Fibroblast of the aortic adventitia (primary cell): ENCODE data around the gene MYOCOS. TPM values are rescaled to one million over a fixed set of nuclear protein-coding genes. Genes with fewer than 3 reads are reported as not detected.

ENCODE experiments used
- DNase-seq: peaks from one replicate; pipeline ENCODE4 v3.0.0-alpha.2; 2010; ENCODE audit warnings: low read depth
- H3K4me3 ChIP-seq: 2 replicates; pipeline ENCODE4 v1.5.1; 2011; ENCODE audit warnings: low read depth, mild to moderate bottlenecking, control low read depth, low read length, moderate library complexity
- total RNA-seq: library from RNA; depleted of rRNA; stranded (reverse); fragments of >200 nt; gene quantifications from 2 replicates; pipeline ENCODE4 v1.2.3, GENCODE V29; 2012; ENCODE audit warnings: low replicate concordance
- TF ChIP-seq, protein P1 (sequence below): IDR thresholded peaks from 2 replicates; pipeline ENCODE4 v1.5.1; 2011; ENCODE audit warnings: mild to moderate bottlenecking, low read length, control low read depth, inconsistent platforms; ENCODE audit not compliant: insufficient read depth

MYOCOS gene
- total RNA-seq, 1 donor, result not detected

DNA sequence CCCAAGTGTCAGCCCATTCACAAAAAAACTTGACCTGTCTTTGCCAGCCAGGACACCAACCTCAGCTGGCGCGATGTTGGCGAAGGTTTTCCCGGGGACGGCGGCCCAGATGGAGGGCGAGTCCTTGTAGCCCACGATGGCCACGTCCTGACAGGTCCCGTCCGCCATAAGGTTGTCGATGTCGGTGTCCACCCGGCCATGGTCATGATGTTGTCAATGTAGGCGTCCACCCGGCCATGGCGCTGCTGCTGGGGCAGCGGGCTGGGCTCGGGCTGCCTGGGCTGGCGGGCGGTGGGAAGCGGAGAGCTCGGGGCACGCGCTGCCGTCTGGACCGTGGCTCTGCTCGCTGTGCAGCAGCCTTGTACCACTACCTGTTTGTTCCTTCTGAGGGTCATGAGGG lies 48.7 kb downstream of the MYOCOS start:
- no peak for DNase-seq
- no peak overlapping the region for H3K4me3 ChIP-seq
- TF ChIP-seq, protein P1, sequence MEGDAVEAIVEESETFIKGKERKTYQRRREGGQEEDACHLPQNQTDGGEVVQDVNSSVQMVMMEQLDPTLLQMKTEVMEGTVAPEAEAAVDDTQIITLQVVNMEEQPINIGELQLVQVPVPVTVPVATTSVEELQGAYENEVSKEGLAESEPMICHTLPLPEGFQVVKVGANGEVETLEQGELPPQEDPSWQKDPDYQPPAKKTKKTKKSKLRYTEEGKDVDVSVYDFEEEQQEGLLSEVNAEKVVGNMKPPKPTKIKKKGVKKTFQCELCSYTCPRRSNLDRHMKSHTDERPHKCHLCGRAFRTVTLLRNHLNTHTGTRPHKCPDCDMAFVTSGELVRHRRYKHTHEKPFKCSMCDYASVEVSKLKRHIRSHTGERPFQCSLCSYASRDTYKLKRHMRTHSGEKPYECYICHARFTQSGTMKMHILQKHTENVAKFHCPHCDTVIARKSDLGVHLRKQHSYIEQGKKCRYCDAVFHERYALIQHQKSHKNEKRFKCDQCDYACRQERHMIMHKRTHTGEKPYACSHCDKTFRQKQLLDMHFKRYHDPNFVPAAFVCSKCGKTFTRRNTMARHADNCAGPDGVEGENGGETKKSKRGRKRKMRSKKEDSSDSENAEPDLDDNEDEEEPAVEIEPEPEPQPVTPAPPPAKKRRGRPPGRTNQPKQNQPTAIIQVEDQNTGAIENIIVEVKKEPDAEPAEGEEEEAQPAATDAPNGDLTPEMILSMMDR, result no peak

DNA sequence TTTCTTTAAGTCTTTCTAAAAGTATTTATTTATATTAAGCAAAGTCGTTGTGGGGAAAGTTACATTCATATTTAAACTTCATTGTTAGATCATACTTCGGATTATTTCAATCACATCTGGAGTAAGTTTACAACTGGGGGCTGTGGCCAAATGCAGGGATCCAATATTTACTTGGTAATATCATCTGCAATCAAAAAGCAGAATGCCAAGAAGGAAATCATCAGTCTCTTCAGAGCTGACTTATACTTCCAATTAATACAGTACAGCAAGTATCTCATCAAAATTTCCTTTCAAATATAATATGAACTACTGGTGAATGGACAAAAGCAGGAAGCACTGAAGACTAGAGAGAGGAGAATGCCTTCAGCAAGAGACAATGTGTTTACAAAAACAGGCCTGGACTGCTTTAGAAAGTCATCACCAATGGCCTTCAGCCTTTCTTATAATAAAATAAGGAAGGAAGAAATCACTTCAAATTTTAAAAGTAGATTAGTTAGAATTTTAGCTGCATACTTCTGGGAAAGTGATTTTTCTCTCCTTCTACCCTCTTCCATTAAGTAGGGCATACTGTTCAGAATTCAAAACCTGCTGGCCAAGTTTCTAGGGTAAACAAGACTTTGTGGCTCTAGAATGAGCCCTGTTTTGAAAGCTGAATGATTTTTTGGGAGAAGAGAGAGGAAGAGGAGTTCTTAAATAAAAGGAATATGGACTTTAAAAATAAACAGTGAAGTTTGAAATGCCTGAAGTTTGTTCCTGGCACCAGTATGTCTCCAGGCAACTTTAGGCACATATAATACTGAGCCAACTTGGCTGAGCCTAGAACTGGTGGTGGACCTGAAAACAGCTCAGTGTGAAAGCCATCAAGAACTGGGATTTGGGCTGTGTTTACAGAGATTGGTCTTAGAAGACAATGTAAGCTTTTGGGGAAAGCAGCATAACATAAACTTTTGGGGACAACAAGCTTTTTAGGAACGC lies 52.7 kb downstream of the MYOCOS start:
- H3K4me3 ChIP-seq, result no peak overlapping the region
- no peak for DNase-seq
- TF ChIP-seq, protein P1, result no peak

Other genes with a start within 250 kb of the MYOCOS start
- gene PRRC2C, start 136.7 kb upstream of the MYOCOS start, total RNA-seq, result 39.4 and 79.3 TPM in 2 replicates
- 0.36 and 3.8 TPM in 2 replicates for gene MYOC, start 30.4 kb downstream of the MYOCOS start, total RNA-seq
- 10.7 and 15.5 TPM in 2 replicates for gene VAMP4, start 119.8 kb downstream of the MYOCOS start, total RNA-seq
- 15.8 and 19.6 TPM in 2 replicates for gene METTL13, start 159.4 kb downstream of the MYOCOS start, total RNA-seq
- 2.0 and 2.1 TPM in 2 replicates for gene DNM3, start 219.3 kb downstream of the MYOCOS start, total RNA-seq